Right hindlimb (tissue), 1 donor: ENCODE measurements around the gene ARRDC5.
"Not testable (repeated sequence)": the region's sequence is repeated elsewhere in the genome, so short reads cannot be mapped to it uniquely, and the experiment has no call there.

ENCODE experiments used
- DNase-seq: peaks from one replicate; pipeline ENCODE4 v3.0.0-alpha.2; 2018

ARRDC5 gene

GRCh38 chr19:4867534-4868285 lies 35.0 kb downstream of the ARRDC5 start, which contains the start of gene PLIN3:
Gene PLIN3 (minus strand): TSS chr19:4867667. CDS start chr19:4861394, 6,273 bp downstream.
- peak; percentile 98 for DNase-seq

- peak; percentile 67 for DNase-seq
Observed at GRCh38 chr19:4866595-4867424, 35.9 kb downstream of the ARRDC5 start.

GRCh38 chr19:4861147-4861546 lies 41.5 kb downstream of the ARRDC5 start:
- DNase-seq: no peak

DNA sequence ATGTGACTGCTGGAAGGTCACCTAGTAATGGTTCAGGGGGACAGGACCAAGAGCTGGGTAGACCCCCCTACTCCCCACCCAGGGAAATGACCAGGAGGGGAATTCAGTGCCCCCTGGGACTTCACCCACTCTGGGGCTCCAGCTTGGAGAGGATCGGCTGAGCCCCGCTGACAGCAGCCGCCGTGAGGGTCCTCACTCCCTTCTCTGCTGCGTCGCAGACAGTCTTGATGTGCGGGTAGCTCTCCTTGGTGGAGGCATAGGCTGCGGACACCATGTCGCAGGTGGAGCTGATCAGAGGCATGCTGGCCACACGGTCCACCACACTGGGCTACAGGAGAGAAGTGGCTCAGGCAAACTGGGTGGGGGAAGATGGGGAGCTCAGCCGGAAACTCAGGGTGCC lies 43.0 kb downstream of the ARRDC5 start:
- no peak for DNase-seq

- not testable (repeated sequence) for DNase-seq
Observed at GRCh38 chr19:4856468-4856867, 46.2 kb downstream of the ARRDC5 start.

DNA sequence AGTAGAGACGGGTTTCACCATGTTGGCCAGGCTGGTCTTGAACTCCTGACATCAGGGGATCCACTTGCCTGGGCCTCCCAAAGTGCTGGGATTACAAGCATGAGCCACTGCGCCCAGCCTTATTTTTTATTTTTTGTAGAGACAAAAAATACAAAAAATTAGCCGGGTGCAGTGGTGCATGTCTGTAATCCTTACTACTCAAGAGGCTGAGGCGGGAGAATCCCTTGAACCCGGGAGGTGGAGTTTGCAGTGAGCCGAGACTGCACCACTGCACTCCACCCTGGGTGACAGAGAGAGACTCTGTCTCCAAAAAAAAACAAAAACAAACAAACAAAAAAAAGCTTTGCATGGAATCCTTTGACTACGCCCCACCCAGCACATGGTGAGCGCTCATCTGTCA lies 49.2 kb downstream of the ARRDC5 start:
- not testable (repeated sequence) for DNase-seq

GRCh38 chr19:4852484-4852883 lies 50.2 kb downstream of the ARRDC5 start:
- no peak for DNase-seq

- peak; percentile 65 for DNase-seq
Observed at GRCh38 chr19:4851551-4852290, 51.0 kb downstream of the ARRDC5 start.

DNA sequence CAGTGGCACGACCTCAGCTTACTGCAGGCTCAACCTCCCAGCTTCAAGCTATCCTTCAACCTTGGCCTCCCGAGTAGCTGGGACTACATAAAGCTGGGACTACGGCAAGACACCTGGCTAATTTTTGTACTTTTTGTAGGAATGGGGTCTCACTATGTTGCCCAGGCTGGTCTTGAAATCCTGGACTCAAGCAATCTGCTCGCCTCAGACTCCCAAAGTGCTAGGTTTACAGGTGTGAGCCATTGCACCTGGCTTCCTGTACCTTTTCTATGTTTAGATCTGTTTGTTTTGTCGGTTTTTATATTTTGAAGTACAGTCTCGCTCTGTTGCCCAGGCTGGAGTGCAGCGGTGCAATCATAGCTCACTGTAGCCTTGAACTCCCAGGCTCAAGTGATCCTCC lies 53.7 kb downstream of the ARRDC5 start:
- no peak for DNase-seq

- no peak for DNase-seq
Observed at GRCh38 chr19:4847190-4847973, 55.3 kb downstream of the ARRDC5 start.

DNA sequence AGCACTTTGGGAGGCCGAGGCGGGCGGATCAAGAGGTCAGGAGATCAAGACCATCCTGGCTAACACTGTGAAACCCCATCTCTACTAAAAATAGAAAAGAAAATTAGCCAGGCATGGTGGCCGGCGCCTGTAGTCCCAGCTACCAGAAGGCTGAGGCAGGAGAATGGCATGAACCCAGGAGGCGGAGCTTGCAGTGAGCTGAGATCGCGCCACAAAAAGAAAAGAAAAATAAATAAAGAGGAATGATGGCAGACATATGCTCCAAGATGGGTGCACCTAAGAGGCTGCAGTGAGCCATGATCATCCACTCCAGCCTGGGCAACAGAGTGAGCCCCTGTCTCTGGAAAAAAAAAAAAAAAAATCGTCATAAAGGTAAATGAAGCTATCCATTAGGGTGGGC lies 56.7 kb downstream of the ARRDC5 start:
- DNase-seq: not testable (repeated sequence)

GRCh38 chr19:4844348-4845179 lies 58.1 kb downstream of the ARRDC5 start:
- no peak for DNase-seq

DNA sequence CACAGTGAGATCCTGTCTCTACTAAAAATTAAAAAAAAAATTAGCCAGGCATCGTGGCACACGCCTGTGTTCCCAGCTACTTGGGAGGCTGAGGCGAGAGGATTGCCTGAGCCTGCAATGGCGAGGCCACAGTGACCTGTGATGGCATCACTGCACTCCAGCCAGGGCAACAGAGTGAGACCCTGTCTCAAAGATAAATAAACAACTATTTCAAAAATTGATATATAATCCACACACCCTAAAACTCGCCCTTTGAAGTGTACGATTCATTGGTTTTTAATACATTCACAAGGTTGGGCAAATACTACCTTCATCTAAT lies 59.1 kb downstream of the ARRDC5 start:
- DNase-seq: no peak
